Osteocyte (in vitro differentiated cells): ENCODE measurements around the gene SGMS1. TPM values are rescaled to one million over a fixed set of nuclear protein-coding genes. Genes with fewer than 3 reads are reported as not detected.

Source experiments
- DNase-seq: peaks from one replicate; pipeline ENCODE4 v3.0.0; 2021; ENCODE audit warnings: mixed read lengths; ENCODE audit not compliant: unreplicated experiment; ENCODE audit errors: extremely low spot score
- H3K27ac Mint-ChIP-seq: one replicate; pipeline ENCODE4 v1.8.0; 2021; ENCODE audit warnings: mild to moderate bottlenecking, mixed read lengths; ENCODE audit not compliant: unreplicated experiment
- H3K27me3 Mint-ChIP-seq: one replicate; pipeline ENCODE4 v1.8.0; 2021; ENCODE audit warnings: mixed read lengths; ENCODE audit not compliant: unreplicated experiment
- H3K36me3 Mint-ChIP-seq: one replicate; pipeline ENCODE4 v1.8.0; 2021; ENCODE audit warnings: mixed read lengths; ENCODE audit not compliant: unreplicated experiment
- H3K4me1 Mint-ChIP-seq: one replicate; pipeline ENCODE4 v1.8.0; 2021; ENCODE audit warnings: mixed read lengths; ENCODE audit not compliant: unreplicated experiment
- H3K4me3 Mint-ChIP-seq: one replicate; pipeline ENCODE4 v1.8.0; 2021; ENCODE audit warnings: mild to moderate bottlenecking, moderate library complexity, mixed read lengths; ENCODE audit not compliant: unreplicated experiment
- H3K9me3 Mint-ChIP-seq: one replicate; pipeline ENCODE4 v1.8.0; 2021; ENCODE audit warnings: mixed read lengths; ENCODE audit not compliant: unreplicated experiment
- CTCF ChIP-seq: fragments of 200-600 bp; sonication (generic); IDR thresholded peaks from 2 replicates; pipeline ENCODE4 v1.5.0; 2021; ENCODE audit warnings: antibody characterized with exemption, mild to moderate bottlenecking, moderate library complexity
- total RNA-seq: library from RNA; stranded (reverse); gene quantifications from 2 replicates; pipeline ENCODE4 v1.2.1, GENCODE V29; 2021

SGMS1 gene
- total RNA-seq, 1 donor from 2014 or later, result 21.0 TPM

- no peak overlapping the region for H3K27ac Mint-ChIP-seq
These were observed 229.8 kb downstream of the SGMS1 start for GRCh38 chr10:50393784-50394467.

GRCh38 chr10:50392966-50393718 is 230.6 kb downstream of the SGMS1 start:
- H3K9me3 Mint-ChIP-seq, result no peaks in the 10 kb centered on the region
- H3K36me3 Mint-ChIP-seq, result no peaks in the 10 kb centered on the region
- no peak for DNase-seq
- no peak for TF ChIP-seq CTCF
- H3K27ac Mint-ChIP-seq, result no peak overlapping the region
- peaks cover 19% of the 10 kb centered on the region for H3K4me1 Mint-ChIP-seq
- H3K27me3 Mint-ChIP-seq, result no peaks in the 10 kb centered on the region
- H3K4me3 Mint-ChIP-seq, result no peak overlapping the region

More at GRCh38 chr10:50393784-50394467, 229.8 kb downstream of the SGMS1 start:
- Mint-ChIP-seq H3K4me3 (no peak overlapping the region), H3K36me3 (no peaks in the 10 kb centered on the region), H3K4me1 (peaks cover 22% of the 10 kb centered on the region), H3K9me3 (no peaks in the 10 kb centered on the region), H3K27me3 (no peaks in the 10 kb centered on the region)
- DNase-seq, result no peak
- TF ChIP-seq CTCF, result no peak

GRCh38 chr10:50392426-50392825 is 231.3 kb downstream of the SGMS1 start:
- Mint-ChIP-seq H3K27me3 (no peaks in the 10 kb centered on the region), H3K4me3 (no peak overlapping the region), H3K36me3 (no peaks in the 10 kb centered on the region), H3K27ac (no peak overlapping the region), H3K4me1 (peaks cover 17% of the 10 kb centered on the region), H3K9me3 (no peaks in the 10 kb centered on the region)
- no peak for DNase-seq
- no peak for TF ChIP-seq CTCF

GRCh38 chr10:50390302-50390701 is 233.5 kb downstream of the SGMS1 start:
- Mint-ChIP-seq H3K4me1 (peaks cover 9% of the 10 kb centered on the region), H3K4me3 (no peak overlapping the region), H3K36me3 (peaks cover 3% of the 10 kb centered on the region), H3K27me3 (no peaks in the 10 kb centered on the region), H3K27ac (no peak overlapping the region), H3K9me3 (no peaks in the 10 kb centered on the region)
- DNase-seq, result no peak
- TF ChIP-seq CTCF, result no peak

- no peaks in the 10 kb centered on the region for H3K27me3 Mint-ChIP-seq
- no peaks in the 10 kb centered on the region for H3K9me3 Mint-ChIP-seq
- peaks cover 5% of the 10 kb centered on the region for H3K4me1 Mint-ChIP-seq
- no peak overlapping the region for H3K27ac Mint-ChIP-seq
- TF ChIP-seq CTCF, result no peak
- no peak for DNase-seq
- H3K36me3 Mint-ChIP-seq, result peaks cover 3% of the 10 kb centered on the region
- no peak overlapping the region for H3K4me3 Mint-ChIP-seq
These were observed 235.6 kb downstream of the SGMS1 start for GRCh38 chr10:50388181-50388580.
